Psoas muscle (tissue), 8 donors: ENCODE data around the gene TTYH1. TPM values are rescaled to one million over a fixed set of nuclear protein-coding genes. Genes with fewer than 3 reads are reported as not detected.
A peak's percentile ranks its signal among the peaks of the same experiment; 100 is the strongest.

Experiments
- ATAC-seq, 4 donors: fragments of 200-7000 bp; cut with Tn5 transposase; one replicate each; pipeline ENCODE4 v1.9.1; 2020; ENCODE audit warnings: moderate library complexity in 3 of 4, mild to moderate bottlenecking in 2 of 4
- DNase-seq, 2 donors: peaks; one replicate each; pipeline ENCODE4 v3.0.0-alpha.2; 2020
- H3K27ac ChIP-seq: fragments of 200-600 bp; one replicate; pipeline ENCODE4 v1.8.0; 2022
- H3K27me3 ChIP-seq, 3 donors: fragments of 200-600 bp in 1 of 3; one replicate each; pipeline versions ENCODE4 v1.6.1 to v1.8.0; 2013 to 2022; ENCODE audit warnings: low read length in 2 of 3, mild to moderate bottlenecking in 2 of 3, moderate library complexity in 1 of 3; ENCODE audit not compliant: insufficient read depth in 3 of 3
- H3K36me3 ChIP-seq, 2 donors: fragments of 200-600 bp in 1 of 2; one replicate each; pipeline versions ENCODE4 v1.6.1 to v1.8.0; 2013 to 2022; ENCODE audit warnings: low read depth in 1 of 2, mild to moderate bottlenecking in 1 of 2, moderate library complexity in 1 of 2; ENCODE audit not compliant: insufficient read depth in 1 of 2
- H3K4me1 ChIP-seq: fragments of 200-600 bp; one replicate; pipeline ENCODE4 v1.8.0; 2022
- H3K4me3 ChIP-seq: fragments of 200-600 bp; one replicate; pipeline ENCODE4 v1.8.0; 2022; ENCODE audit warnings: mild to moderate bottlenecking
- H3K9me3 ChIP-seq: fragments of 200-600 bp; one replicate; pipeline ENCODE4 v1.8.0; 2022
- WGBS, 3 donors: extraction: QIAGEN DNeasy Blood & Tissue Kit; methylation state at CpG; one replicate each; pipeline versions ENCODE4 v1.1.6 to v1.1.7; 2013; 5-methylcytosine and 5-hydroxymethylcytosine counted together
- intact Hi-C, 2 donors: fragments of 100-400 bp; cut with DNase I; formaldehyde crosslinking; loops; one replicate each; pipeline versions ENCODE4 v1.11.0 to v1.14.2; 2022
- polyA plus RNA-seq, 3 donors: library from polyadenylated mRNA; stranded (reverse); fragments of 200-250 nt; gene quantifications; one replicate each; pipeline ENCODE4 v1.2.3, GENCODE V29; 2013
- total RNA-seq, 4 donors: library from RNA; stranded (reverse); fragmentation: NEBNext Ultra II Directional in 2 of 4; extraction: Animal tissue kit (Norgen Biotek cat#: 25700) in 2 of 4; gene quantifications; one replicate each; pipeline versions ENCODE4 v1.2.1 to v1.2.4, GENCODE V29; 2021 to 2023
- TF ChIP-seq, protein P1 (sequence below): fragments of 200-600 bp; IDR thresholded peaks from one replicate; pipeline ENCODE4 v1.8.0; 2022; ENCODE audit warnings: antibody characterized with exemption
- donor health status: healthy with polysubstance abuse.
- donor health status: DM: no; HTN: no; CAD: no; lungs with moderate emphysema.
- donor health status: Bipolar disorder and iron deficiency.
- donor health status: healthy.
- donor health status: DM: yes; HTN: yes; CAD: no.
- donor health status: DM: no; HTN: no; CAD: no.
- donor health status: DM: no; HTN: no; CAD: no.
- donor health status: DM: yes; HTN: yes; CAD: no.

TTYH1 gene
- total and polyA plus RNA-seq, 7 donors: 0.34 to 1.9 (median 0.52) TPM; not detected in 1

DNA sequence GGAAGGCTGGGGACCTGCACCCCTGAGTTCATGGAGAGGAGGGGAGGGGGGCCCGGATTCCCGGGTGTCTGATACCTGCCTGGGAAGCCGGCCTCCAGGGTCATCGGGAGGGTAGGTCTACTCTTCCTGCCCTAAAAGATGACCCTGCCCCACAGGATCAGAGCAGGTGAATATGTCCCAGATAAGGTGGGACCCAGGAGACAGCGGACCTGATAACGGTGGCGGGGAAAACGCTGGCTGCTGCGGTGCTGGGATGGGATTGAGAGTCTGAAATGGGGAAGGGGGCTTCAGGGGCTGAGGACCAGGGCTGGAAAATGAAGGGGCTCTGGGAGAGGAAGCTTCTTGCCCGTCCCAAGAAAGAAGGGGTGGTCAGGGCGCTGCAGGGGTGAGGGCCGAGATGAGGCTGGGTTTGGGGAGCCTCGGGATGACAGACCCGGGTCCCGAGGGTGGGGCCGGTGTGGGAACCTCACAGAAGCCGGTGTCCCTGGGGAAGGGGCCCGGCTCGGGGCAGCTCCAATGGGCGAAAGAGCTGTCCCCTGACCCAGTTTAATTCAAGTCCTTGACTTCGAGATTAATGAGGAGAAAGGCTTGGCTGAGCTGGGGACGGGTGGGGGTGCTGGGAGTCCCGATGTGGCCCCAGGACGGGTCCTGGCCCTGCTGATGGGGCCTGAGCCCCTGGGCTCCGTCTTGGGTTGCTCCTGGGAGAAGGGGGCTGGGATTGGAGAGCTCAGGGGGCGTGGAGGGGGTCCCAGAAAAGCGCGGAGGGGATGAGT is 823 bp downstream of the TTYH1 start:
- Histone ChIP-seq H3K27ac (no peak overlapping the region), H3K9me3 (no peaks in the 10 kb centered on the region), H3K4me1 (no peaks in the 10 kb centered on the region), H3K27me3 (peaks cover 0 to 68% (median 27%) of the 10 kb centered on the region in 3 donors), H3K36me3 (no peaks in the 10 kb centered on the region), H3K4me3 (no peak overlapping the region)
- intact Hi-C loops: no loop called here
- WGBS, 3 donors: 2 to 4% (median 3%) methylated on average over 26 to 28 of the region's 28 CpGs
- DNase-seq (no peak), ATAC-seq (no peak)
- TF ChIP-seq, protein P1, sequence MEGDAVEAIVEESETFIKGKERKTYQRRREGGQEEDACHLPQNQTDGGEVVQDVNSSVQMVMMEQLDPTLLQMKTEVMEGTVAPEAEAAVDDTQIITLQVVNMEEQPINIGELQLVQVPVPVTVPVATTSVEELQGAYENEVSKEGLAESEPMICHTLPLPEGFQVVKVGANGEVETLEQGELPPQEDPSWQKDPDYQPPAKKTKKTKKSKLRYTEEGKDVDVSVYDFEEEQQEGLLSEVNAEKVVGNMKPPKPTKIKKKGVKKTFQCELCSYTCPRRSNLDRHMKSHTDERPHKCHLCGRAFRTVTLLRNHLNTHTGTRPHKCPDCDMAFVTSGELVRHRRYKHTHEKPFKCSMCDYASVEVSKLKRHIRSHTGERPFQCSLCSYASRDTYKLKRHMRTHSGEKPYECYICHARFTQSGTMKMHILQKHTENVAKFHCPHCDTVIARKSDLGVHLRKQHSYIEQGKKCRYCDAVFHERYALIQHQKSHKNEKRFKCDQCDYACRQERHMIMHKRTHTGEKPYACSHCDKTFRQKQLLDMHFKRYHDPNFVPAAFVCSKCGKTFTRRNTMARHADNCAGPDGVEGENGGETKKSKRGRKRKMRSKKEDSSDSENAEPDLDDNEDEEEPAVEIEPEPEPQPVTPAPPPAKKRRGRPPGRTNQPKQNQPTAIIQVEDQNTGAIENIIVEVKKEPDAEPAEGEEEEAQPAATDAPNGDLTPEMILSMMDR: no peak

DNA sequence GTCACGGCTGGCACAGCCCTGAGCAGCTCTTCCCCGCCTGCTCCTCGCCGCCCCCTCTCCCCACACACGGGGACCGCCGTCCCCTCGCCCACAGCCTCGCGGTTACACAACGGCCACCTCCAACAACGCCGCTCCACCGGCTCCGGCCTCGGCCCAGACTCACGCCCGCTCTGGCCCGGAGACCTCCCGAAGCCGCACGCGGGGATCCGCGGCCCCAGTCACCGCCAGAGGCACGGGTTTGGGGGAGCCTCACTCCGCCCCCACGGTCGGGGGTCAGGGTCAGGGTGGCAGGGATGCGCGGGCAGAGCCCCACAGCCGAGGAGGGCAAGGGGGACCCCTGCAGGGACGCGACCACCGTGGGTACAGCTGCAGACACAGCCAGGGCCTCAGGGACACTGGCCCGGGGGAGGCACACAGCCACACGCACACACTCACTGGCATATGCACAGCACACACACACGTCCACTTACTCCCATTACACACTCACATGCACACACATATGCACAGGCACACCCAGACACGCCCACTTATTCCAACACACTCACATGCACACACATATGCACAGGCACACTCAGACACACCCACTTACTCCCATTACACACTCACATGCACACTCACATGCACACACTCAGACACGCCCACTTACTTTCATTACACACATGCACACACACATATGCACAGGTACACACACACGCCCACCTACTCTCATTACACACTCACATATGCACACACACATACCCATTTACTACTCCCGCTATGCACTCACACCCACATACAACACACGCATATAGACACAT is 1.6 kb downstream of the TTYH1 start:
- Histone ChIP-seq H3K36me3 (no peaks in the 10 kb centered on the region), H3K4me1 (no peaks in the 10 kb centered on the region), H3K4me3 (no peak overlapping the region), H3K27ac (no peak overlapping the region), H3K9me3 (no peaks in the 10 kb centered on the region), H3K27me3 (peaks cover 0 to 76% (median 26%) of the 10 kb centered on the region in 3 donors)
- intact Hi-C loops: no loop called here
- TF ChIP-seq, protein P1: no peak
- DNase-seq (no peak), ATAC-seq (no peak)
- 28 to 32% (median 29%) methylated on average over 32 to 44 of the region's 44 CpGs for WGBS, 3 donors

DNA sequence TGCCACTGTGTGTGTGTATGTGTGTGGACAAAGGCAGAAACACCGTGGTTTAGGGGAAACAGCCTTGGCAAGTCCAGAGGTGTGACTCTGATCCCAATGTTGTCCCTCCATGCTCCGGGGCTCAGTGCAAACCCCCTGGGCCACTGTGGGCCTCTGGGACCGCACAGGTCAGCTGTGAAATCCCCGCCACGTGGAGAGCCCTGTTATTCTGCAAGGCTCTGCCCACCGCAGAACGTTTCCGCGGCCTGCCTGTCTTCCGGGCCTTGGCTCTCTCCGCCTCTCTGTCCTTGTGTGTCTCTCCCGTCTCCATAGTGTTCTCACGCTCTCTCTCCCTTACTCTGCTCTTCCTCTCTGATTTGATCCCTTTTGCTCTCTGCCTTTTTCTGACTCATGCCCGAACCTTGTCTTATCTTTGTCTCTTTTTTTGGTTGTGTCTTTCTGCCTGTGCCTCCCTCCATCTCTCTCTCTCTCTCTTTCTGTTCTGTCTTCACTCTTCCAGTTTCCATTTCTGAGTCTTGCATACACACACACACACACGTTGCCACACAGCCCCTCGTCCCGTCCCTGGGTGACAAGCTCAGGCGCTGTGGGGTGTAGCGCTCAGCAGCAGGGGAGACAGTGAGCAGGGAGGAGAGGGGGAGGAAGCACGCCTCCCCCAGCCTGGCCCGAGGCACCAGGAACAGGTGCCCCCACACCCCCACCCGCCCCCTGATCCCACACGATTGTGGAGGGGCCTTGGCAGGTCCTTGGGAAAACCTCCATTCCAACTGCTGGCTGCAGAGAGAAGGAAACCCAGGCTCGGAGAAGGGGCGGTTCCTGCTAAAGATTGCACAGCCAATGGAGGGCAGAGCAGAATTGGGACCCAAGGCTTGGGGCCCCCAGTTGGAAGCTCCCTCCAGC is 3.0 kb downstream of the TTYH1 start:
- peaks cover 0 to 83% (median 26%) of the 10 kb centered on the region in 3 donors for H3K27me3 ChIP-seq
- no peak for ATAC-seq
- no peaks in the 10 kb centered on the region for H3K9me3 ChIP-seq
- WGBS, 3 donors: 11 to 12% (median 12%) methylated on average over 24 to 25 of the region's 25 CpGs
- H3K27ac ChIP-seq: peak overlapping the region; percentile 9
- no peaks in the 10 kb centered on the region for H3K4me1 ChIP-seq
- no peak overlapping the region for H3K4me3 ChIP-seq
- TF ChIP-seq, protein P1: no peak
- DNase-seq: no peak
- intact Hi-C loops: no loop called here
- H3K36me3 ChIP-seq: no peaks in the 10 kb centered on the region

DNA sequence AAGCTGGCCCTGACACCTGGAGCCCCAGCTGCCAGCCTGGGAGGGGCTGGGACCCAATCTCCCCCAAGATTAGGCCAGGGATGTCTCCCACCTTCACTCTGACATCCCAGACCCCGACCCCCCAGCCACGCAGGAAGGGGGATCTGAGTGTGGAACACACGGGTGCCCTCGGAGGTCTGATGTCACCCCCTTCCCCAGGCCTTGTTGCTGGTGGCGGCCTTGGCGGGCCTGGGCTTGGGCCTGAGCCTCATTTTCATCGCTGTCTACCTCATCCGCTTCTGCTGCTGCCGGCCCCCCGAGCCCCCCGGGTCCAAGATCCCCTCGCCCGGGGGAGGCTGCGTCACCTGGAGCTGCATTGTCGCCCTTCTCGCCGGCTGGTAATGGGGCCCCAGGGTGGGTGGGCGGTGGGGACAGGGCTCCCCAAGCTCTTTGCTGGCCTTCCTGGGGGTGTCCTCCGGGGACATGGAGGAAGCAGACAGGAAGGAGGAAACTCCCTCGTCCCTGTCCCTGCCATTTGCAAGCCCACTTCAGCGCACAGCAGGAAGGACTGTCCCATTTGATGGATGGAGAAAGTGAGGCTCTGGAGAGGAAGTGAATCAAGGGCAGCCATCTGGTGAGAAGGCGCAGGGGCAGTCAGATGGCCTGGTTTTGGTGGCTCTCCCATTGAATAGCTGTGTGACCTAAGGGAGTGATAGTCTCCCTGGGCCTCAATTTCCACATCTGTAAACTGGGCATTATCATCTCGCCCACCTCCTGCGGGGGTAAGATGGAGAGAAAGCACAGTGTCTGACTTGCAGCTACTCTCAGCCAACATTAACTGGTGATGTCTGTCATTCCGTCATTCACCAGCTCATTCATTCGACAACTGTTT is 3.9 kb downstream of the TTYH1 start:
- H3K27ac ChIP-seq: peak overlapping the region; percentile 9

More for the DNA sequence above, 3.9 kb downstream of the TTYH1 start:
- no peaks in the 10 kb centered on the region for H3K4me1 ChIP-seq
- no peak overlapping the region for H3K4me3 ChIP-seq
- DNase-seq (no peak), ATAC-seq (no peak)
- H3K9me3 ChIP-seq: no peaks in the 10 kb centered on the region
- TF ChIP-seq, protein P1: no peak
- WGBS, 3 donors: 73 to 77% (median 75%) methylated on average over 23 to 26 of the region's 26 CpGs
- H3K27me3 ChIP-seq: peaks cover 0 to 87% (median 26%) of the 10 kb centered on the region in 3 donors
- H3K36me3 ChIP-seq: no peaks in the 10 kb centered on the region
- intact Hi-C loops: no loop called here
